LNCAP (cell line): ENCODE data around the gene TFAP2B.

Experiments used
- TF ChIP-seq, protein P1 (sequence below): fragments of 450-650 bp; IDR thresholded peaks from 2 replicates; pipeline ENCODE4 v1.5.1; 2017; ENCODE audit warnings: mild to moderate bottlenecking

TFAP2B gene

DNA sequence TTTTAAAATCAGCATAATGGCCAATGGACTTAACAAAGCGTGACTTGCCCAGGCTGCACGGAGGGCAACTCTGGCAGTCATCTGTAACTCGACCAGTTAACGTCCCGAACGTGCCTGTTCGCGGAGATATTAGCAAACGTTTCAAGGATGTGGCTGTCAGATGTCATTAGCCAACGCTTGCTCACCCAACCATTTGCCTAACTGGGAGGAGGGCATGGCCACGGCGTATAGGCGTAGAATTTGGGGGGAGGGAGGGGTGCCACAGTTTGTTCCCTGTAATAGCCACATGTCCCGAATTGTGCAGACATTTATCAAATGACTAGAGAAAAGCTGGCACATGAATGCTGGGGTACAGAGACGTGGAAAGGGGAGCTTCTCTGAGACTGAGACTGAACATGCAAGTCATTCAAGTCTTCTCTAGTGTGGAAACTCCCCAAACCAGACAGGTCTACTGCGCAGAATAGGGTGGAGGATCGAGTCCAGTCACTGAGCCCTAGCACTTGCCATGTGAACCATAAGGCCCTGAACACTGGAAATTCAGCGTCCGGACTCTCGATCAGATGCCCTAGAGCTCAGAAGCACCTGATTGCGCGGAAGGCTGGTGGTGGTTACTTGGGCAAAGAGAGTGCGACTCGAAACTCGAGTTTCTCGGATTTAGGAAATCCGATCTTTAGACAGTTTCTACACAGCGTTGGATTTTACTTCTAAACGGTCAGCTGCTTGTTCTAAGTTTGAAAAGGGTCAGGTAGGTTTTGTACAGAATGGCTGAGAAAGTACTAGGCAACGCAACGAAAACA, 32.6 kb downstream of the TFAP2B start:
- TF ChIP-seq, protein P1, sequence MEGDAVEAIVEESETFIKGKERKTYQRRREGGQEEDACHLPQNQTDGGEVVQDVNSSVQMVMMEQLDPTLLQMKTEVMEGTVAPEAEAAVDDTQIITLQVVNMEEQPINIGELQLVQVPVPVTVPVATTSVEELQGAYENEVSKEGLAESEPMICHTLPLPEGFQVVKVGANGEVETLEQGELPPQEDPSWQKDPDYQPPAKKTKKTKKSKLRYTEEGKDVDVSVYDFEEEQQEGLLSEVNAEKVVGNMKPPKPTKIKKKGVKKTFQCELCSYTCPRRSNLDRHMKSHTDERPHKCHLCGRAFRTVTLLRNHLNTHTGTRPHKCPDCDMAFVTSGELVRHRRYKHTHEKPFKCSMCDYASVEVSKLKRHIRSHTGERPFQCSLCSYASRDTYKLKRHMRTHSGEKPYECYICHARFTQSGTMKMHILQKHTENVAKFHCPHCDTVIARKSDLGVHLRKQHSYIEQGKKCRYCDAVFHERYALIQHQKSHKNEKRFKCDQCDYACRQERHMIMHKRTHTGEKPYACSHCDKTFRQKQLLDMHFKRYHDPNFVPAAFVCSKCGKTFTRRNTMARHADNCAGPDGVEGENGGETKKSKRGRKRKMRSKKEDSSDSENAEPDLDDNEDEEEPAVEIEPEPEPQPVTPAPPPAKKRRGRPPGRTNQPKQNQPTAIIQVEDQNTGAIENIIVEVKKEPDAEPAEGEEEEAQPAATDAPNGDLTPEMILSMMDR, result no peak

DNA sequence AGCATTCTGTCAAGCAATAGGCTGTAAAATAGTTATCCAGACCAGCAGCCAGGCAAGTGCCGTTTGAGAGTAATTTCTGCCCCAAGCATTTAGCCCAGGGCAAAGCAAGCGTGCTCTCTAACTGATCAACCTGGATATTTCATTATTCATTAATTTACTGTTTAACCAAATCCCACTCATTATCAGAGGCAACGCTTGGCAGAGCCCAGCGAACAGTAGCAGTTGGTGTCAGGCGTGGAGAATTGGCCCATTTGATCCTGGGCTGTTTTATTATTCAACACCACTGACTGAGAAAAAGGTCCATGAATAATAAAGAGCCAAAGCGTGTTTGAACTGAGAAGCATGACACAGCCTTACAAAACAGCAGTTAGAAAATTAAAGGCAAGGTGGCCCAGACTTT, 35.3 kb downstream of the TFAP2B start:
- TF ChIP-seq, protein P1, result no peak

DNA sequence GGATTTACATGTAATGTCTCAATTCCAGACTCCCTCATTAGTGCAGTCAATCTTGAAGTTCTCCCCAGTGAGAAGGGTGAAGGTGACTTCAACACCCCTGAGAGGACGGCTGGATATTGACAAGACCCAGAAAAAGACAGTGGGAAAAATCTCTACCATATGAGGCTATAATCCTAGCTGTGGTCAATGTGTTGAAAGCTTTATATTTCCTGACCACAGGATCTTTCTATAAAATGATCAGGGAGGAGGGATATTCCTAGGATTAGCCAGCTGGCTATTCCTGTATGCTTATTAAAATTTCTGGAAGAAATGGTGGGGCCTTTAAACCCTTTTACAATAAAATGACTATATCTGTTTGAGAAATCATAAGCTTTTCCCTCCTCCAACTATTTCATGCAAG, 43.0 kb downstream of the TFAP2B start:
- TF ChIP-seq, protein P1, result no peak

DNA sequence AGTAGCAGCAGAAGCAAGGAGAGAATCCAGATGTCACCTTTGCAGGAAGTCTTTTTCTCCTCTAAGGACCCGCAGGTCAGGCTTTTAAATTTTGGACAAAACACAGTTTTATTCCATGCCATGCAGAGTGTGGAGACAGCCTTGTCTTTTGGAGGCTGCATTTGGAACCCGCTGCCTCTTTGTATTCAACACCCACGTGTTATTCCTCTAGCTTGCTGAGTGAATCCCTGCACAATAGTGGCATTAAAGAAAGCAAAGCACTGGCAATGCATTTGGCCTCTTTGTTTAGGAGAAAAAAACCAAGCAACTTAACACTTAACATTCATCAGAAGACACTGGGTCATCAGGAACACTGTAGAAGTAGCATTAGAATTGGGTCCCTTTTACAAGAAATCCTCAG, 43.5 kb downstream of the TFAP2B start:
- TF ChIP-seq, protein P1, result no peak

DNA sequence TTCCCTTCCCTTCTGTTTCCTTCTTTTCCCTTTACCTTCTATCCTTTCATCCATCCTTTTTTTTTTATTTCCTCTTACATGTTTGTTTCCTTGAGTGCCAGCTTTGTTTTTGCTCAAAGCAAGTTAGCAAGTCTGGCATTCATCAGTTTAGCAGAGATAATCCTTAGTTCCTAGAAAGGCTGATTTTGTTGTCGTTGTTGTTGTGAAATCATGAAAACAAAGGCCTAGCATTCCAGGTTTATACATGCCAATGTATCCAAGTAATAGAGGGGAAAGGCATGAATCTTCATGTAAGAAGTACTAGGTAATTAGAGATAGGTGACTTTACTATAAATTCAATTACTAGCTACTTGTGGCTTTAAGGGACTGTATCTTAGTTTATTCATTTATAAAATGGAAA, 45.9 kb downstream of the TFAP2B start:
- TF ChIP-seq, protein P1, result no peak

DNA sequence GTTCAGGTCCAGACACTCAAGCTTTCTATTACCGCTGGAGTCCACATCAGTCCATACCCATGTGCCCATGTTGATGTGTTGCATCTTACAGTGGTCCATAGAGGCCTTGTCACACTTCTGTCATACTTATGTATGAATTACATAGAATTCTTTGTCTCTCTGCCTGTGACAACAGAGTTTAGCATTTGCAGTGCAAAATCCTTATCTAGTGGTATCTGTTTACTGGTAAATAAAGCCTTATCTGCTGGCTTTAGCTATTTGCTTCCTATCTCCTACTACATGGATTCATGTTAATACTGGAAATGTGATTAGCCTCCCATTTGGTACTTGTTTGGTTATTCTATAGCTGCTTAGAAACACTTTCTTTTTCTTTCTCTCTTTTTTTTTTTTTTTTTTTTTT, 49.8 kb downstream of the TFAP2B start:
- TF ChIP-seq, protein P1, result no peak

DNA sequence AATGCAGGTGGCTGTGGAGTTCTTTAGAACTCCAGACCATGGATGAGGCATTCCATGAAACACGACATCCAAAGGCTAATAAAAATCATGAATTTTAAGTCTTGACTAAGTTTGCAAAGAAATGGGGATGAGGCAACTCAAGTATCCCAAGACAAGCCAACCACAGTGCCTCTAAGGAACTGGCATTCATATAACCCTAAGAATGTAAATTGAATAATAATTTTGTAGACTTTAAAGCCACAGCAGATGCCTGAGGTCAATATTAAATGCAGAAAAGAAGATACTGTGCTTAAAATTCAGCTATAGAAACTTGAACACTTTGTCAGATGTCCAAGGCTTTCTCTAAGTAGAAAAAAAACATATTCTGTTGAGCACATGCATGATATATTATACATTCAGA, 54.5 kb downstream of the TFAP2B start:
- TF ChIP-seq, protein P1, result no peak

DNA sequence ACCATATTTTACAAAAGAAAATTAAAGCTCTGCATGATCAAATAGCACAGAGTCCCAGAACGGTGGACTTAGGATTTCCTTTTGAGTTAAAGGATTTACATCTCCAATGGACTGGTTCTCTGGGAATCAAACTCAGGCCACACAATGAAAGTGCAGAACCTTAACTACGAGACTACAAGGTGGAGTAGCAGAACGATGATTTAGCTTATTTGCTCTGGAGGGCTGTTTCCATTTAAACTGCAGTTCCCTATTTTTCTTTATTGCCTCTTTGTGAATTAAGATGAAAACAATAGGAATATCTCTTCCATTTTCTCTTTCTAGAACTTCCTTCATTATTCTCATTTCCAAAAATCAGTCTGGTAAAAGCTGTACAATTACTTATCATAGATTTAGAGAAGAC, 65.7 kb downstream of the TFAP2B start:
- TF ChIP-seq, protein P1, result no peak
